Astrocyte (in vitro differentiated cells and primary cell): ENCODE results near the gene ABLIM2. TPM values are rescaled to one million over a fixed set of nuclear protein-coding genes. Genes with fewer than 3 reads are reported as not detected.

ENCODE experiments used
- DNase-seq: peaks from one replicate; pipeline ENCODE4 v3.0.0-alpha.2; 2010; ENCODE audit warnings: low read depth
- FAIRE-seq: peaks from 2 replicates; lab custom pipeline; 2011; peaks lifted over from hg19 to GRCh38; lab: Jason Lieb, UNC
- H2AFZ ChIP-seq: 2 replicates; pipeline ENCODE4 v1.6.0; 2012; ENCODE audit warnings: low read depth, low read length, inconsistent platforms
- H3K27ac ChIP-seq: 2 replicates; pipeline ENCODE4 v1.5.1; 2011; ENCODE audit warnings: low read depth, low read length, inconsistent platforms
- H3K27me3 ChIP-seq: 2 replicates; pipeline ENCODE4 v1.6.0; 2011; ENCODE audit warnings: low read length, inconsistent platforms; ENCODE audit not compliant: insufficient read depth
- H3K36me3 ChIP-seq: 2 replicates; pipeline ENCODE4 v1.5.1; 2011; ENCODE audit warnings: low read length, inconsistent platforms; ENCODE audit not compliant: insufficient read depth
- H3K4me1 ChIP-seq: 2 replicates; pipeline ENCODE4 v1.5.1; 2011; ENCODE audit warnings: low read length, inconsistent platforms; ENCODE audit not compliant: insufficient read depth
- H3K4me2 ChIP-seq: 2 replicates; pipeline ENCODE4 v1.6.0; 2012; ENCODE audit warnings: low read length, inconsistent platforms
- H3K4me3 ChIP-seq: 2 replicates; pipeline ENCODE4 v1.5.1; 2011; ENCODE audit warnings: low read depth, mild to moderate bottlenecking, low read length, inconsistent platforms; ENCODE audit not compliant: insufficient read depth
- H3K79me2 ChIP-seq: 2 replicates; pipeline ENCODE4 v1.6.0; 2012; ENCODE audit warnings: mild to moderate bottlenecking, low read length, inconsistent platforms; ENCODE audit not compliant: insufficient read depth
- H3K9ac ChIP-seq: 2 replicates; pipeline ENCODE4 v1.6.0; 2012; ENCODE audit warnings: mild to moderate bottlenecking, low read length, inconsistent platforms
- H3K9me3 ChIP-seq: 2 replicates; pipeline ENCODE4 v1.5.1; 2012; ENCODE audit warnings: low read depth, mild to moderate bottlenecking, low read length, inconsistent platforms; ENCODE audit not compliant: insufficient read depth
- H4K20me1 ChIP-seq: 2 replicates; pipeline ENCODE4 v1.6.0; 2012; ENCODE audit warnings: low read length, inconsistent platforms; ENCODE audit not compliant: insufficient read depth
- H3K27ac Mint-ChIP-seq: one replicate; pipeline ENCODE4 v1.8.0; 2021; ENCODE audit warnings: mild to moderate bottlenecking, mixed read lengths; ENCODE audit not compliant: unreplicated experiment
- H3K27me3 Mint-ChIP-seq: one replicate; pipeline ENCODE4 v1.8.0; 2021; ENCODE audit warnings: low read depth, mixed read lengths; ENCODE audit not compliant: unreplicated experiment
- H3K36me3 Mint-ChIP-seq: one replicate; pipeline ENCODE4 v1.8.0; 2021; ENCODE audit warnings: low read depth, mixed read lengths; ENCODE audit not compliant: unreplicated experiment
- H3K4me1 Mint-ChIP-seq: one replicate; pipeline ENCODE4 v1.8.0; 2021; ENCODE audit warnings: low read depth, mixed read lengths; ENCODE audit not compliant: unreplicated experiment
- H3K4me3 Mint-ChIP-seq: one replicate; pipeline ENCODE4 v1.8.0; 2021; ENCODE audit warnings: mild to moderate bottlenecking, moderate library complexity, mixed read lengths; ENCODE audit not compliant: unreplicated experiment
- H3K9me3 Mint-ChIP-seq: one replicate; pipeline ENCODE4 v1.8.0; 2021; ENCODE audit warnings: mild to moderate bottlenecking, mixed read lengths; ENCODE audit not compliant: unreplicated experiment
- CTCF ChIP-seq: IDR thresholded peaks from 2 replicates; pipeline ENCODE4 v1.5.1; 2011; ENCODE audit warnings: low read depth, mild to moderate bottlenecking, inconsistent platforms, low read length, moderate library complexity; ENCODE audit not compliant: insufficient read depth
- EZH2 ChIP-seq: IDR thresholded peaks from 2 replicates; pipeline ENCODE4 v1.6.1; 2012; ENCODE audit warnings: mild to moderate bottlenecking, low read length, inconsistent platforms; ENCODE audit not compliant: insufficient read depth
- total RNA-seq: library from RNA; stranded (reverse); gene quantifications from 2 replicates; pipeline ENCODE4 v1.2.1, GENCODE V29; 2021

ABLIM2 gene
- total RNA-seq, 1 donor from 2014 or later = 0.50 TPM

- H3K27ac ChIP-seq = no peak overlapping the region
- H4K20me1 ChIP-seq = no peaks in the 10 kb centered on the region
- H3K27me3 Mint-ChIP-seq = peaks cover 56% of the 10 kb centered on the region
- no peaks in the 10 kb centered on the region for H3K36me3 ChIP-seq
- no peak overlapping the region for H3K27ac Mint-ChIP-seq
- no peak overlapping the region for H3K9ac ChIP-seq
- FAIRE-seq = no peak
- TF ChIP-seq CTCF (no peak), EZH2 (no peak)
- peaks cover 6% of the 10 kb centered on the region for H3K36me3 Mint-ChIP-seq
- H2AFZ ChIP-seq = no peak overlapping the region
- no peaks in the 10 kb centered on the region for H3K4me1 ChIP-seq
- H3K4me1 Mint-ChIP-seq = peaks cover 1% of the 10 kb centered on the region
- peaks cover 5% of the 10 kb centered on the region for H3K9me3 Mint-ChIP-seq
- no peak overlapping the region for H3K4me3 Mint-ChIP-seq
- no peak for DNase-seq
- H3K9me3 ChIP-seq = peaks cover 4% of the 10 kb centered on the region
- peaks cover 14% of the 10 kb centered on the region for H3K27me3 ChIP-seq
- H3K4me3 ChIP-seq = no peak overlapping the region
- H3K79me2 ChIP-seq = no peaks in the 10 kb centered on the region
- H3K4me2 ChIP-seq = no peak overlapping the region
Observed at GRCh38 chr4:8133897-8134563, 24.6 kb downstream of the ABLIM2 start.

- Mint-ChIP-seq H3K9me3 (peaks cover 2% of the 10 kb centered on the region), H3K27ac (no peak overlapping the region), H3K36me3 (peaks cover 6% of the 10 kb centered on the region), H3K4me1 (peaks cover 1% of the 10 kb centered on the region), H3K4me3 (no peak overlapping the region), H3K27me3 (peaks cover 53% of the 10 kb centered on the region)
- Histone ChIP-seq H2AFZ (no peak overlapping the region), H3K79me2 (no peaks in the 10 kb centered on the region), H3K4me1 (no peaks in the 10 kb centered on the region), H3K9ac (no peak overlapping the region), H4K20me1 (no peaks in the 10 kb centered on the region), H3K36me3 (no peaks in the 10 kb centered on the region), H3K4me2 (no peak overlapping the region), H3K27me3 (peaks cover 11% of the 10 kb centered on the region), H3K27ac (no peak overlapping the region), H3K4me3 (no peak overlapping the region), H3K9me3 (peaks cover 4% of the 10 kb centered on the region)
- FAIRE-seq (no peak), DNase-seq (no peak)
- TF ChIP-seq EZH2 (no peak), CTCF (no peak)
Observed at GRCh38 chr4:8132947-8133705, 25.5 kb downstream of the ABLIM2 start.

- no peak overlapping the region for H3K27ac Mint-ChIP-seq
Observed at GRCh38 chr4:8132400-8132799, 26.2 kb downstream of the ABLIM2 start.

More at GRCh38 chr4:8132400-8132799, 26.2 kb downstream of the ABLIM2 start:
- Mint-ChIP-seq H3K36me3 (peaks cover 6% of the 10 kb centered on the region), H3K4me1 (peaks cover 1% of the 10 kb centered on the region), H3K9me3 (no peaks in the 10 kb centered on the region), H3K4me3 (no peak overlapping the region), H3K27me3 (peaks cover 55% of the 10 kb centered on the region)
- Histone ChIP-seq H3K27ac (no peak overlapping the region), H3K9me3 (no peaks in the 10 kb centered on the region), H3K4me3 (no peak overlapping the region), H3K9ac (no peak overlapping the region), H3K4me2 (no peak overlapping the region), H3K79me2 (no peaks in the 10 kb centered on the region), H2AFZ (no peak overlapping the region), H4K20me1 (no peaks in the 10 kb centered on the region), H3K27me3 (peaks cover 11% of the 10 kb centered on the region), H3K36me3 (no peaks in the 10 kb centered on the region), H3K4me1 (no peaks in the 10 kb centered on the region)
- no peak for FAIRE-seq
- TF ChIP-seq CTCF = no peak
- TF ChIP-seq EZH2 = no peak
- DNase-seq = no peak
